SK-N-DZ (cell line): ENCODE measurements around the gene ARHGEF19.
A peak's percentile ranks its signal among the peaks of the same experiment; 100 is the strongest.

Experiments used
- DNase-seq: peaks from one replicate; pipeline ENCODE4 v3.0.0-alpha.2; 2015; ENCODE audit warnings: low spot score
- small RNA-seq, 2 experiments: library from RNA; depleted of rRNA; stranded (forward); fragments of <200 nt; gene quantifications; one replicate each; pipeline ENCODE3, GENCODE V24; 2014

ARHGEF19 gene

DNA sequence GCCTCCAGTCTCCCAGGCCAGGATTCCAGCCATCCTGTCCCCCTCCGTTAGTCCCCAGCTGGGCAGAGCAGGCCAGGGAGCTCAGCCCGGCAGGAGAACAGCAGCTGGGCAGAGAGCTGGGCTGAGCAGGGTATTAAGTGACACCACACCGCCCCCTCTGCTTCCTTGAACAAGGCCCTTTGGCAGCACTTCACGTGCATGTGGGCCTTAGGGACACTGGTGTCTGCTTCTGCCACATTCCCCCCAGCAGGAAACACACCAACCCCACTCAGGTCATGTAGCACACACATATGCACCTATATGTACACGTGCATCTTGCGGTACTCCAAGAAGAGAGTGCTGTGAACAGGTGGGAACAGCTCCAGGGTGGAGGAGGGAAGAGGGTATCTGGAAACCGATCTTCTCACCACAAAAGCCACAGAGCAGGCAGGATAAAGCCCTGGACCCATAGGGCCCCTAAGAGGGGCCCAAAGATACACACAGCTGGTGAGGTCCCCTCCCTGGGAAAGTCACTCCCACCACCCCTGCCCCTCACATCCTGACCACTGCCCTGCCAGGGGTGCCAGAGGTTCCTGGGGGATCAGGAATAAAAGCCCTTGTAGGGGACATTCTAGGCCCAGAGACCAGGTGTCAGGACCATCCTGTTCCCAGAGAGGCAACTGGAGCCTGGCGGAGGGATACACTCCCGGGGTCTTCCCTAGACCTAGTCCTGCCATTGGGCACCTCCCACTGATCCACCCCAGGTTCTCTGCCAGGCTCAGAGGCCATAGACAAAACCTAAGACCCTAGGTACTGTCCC, 61.1 kb downstream of the ARHGEF19 start:
- DNase-seq = peak; percentile 14

DNA sequence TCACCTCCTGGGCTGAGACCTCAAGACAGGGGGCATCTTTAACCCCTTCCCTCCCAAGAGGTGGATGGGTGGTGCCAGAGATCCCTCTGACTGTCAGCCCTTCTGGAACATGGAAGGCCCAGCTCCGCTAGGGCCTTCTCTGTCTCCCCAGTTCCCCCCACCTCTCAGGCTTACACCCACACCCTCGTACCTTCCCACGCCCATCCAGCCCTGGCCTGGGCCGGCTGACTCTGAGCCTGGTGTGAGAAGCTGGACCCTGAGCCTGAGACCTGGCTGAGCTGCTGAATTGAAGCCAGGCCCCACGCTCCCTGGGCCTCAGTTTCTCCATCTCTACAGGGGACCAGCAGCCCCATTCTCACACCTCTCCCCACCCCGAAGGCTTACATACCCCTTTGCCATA, 61.9 kb downstream of the ARHGEF19 start:
- DNase-seq = no peak

DNA sequence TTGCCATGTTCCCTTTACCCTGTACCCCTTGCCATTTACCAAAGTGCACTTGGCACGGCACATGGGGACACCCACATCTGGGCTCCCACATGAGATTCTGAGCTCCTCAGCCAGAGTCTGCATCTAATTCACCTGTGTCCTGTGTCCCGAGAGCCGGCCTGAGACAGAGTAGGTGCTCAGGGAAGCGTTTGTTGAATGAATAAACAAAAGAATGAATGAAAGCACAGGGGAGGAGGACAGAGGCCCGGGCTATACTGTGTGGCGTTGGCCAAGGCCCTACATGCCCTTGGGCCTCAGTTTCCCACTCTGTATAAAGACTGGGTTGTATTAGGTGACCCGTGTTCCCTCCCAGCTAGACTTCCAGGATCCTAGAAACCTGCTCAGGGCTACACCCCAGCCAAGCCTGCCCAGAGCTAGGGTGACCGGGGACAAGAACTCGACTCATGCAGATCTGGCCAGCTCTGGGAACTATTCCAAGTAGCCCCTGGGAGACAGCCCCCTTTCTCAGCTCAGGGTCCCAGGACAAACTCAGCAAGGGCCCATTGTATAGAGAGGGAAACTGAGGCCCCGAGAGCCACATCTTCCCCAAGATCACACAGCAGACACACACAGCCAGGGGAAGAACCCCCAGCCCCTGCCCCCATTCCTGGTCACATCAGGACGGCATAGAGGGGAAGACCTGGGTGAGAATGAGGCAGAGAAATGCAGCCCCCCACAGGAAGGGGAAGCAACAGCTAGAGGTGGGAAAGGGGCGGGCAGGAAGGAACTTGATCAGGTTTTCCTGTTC, 62.6 kb downstream of the ARHGEF19 start:
- no peak for DNase-seq

DNA sequence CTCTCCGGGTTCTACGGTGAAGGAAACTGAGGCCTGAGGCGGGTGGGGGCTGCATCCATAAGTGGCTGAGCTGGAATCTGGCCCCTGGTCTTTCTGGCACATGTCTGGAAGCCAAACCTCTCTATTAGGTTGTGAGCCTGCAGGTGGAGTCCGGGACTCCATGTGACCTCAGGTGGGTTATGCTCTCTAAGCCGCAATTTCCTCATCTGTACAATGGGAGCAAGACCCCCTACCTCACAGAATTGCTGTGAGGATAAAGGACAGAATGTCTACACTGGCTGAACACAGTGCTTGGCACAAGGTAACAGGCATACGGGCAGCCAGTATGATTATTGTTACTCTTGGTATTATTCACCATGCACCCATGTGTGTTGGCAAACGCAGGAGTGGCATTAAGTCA, 63.3 kb downstream of the ARHGEF19 start:
- no peak for DNase-seq

DNA sequence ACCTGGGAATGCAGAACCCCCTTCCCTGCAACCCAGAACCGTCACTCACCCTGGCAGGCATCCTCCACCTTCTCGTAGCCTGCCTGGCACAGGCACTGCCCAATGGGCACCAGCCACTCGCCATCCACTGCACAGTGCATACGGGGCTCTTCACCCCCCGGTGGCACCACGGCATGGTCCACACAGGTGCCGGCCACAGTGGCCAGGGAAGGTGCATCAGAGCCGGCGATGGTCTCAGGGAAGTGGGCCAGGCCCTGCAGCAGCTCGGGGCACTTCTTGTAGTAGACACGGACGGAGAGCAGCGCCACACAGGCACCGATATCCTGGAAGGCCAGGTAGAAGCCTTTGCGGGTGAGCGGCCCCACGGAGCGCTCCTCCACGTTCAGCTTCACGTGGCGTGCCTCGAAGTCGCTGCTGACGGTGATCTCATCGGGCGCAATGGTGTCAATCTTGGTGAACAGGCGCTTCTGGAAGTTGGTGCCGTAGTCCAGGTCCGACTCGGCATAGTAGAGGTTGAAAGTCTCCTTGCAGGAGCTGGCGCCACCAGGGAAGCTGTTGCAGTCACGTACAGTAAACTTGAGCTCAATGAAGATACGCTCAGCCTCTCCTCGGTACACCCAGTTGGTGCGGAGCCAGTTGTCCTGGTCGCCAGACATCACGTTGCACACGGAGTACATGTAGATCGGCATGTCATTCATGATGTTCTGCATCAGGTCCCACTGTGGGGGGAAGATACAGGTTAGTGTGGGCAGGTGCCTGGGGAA, 63.9 kb downstream of the ARHGEF19 start:
- no peak for DNase-seq

Small RNAs within 50 kb of the gene (small RNA-seq; reads per million reads assigned to genes)
- gene MT1XP1 = 0 reads per million in 2 experiments
